Upper lobe of left lung (tissue), 4 donors: ENCODE results near the gene CACHD1.

Source experiments
- CTCF ChIP-seq, 6 experiments: fragments of 450-650 bp in 4 of 6; fragments of 200-600 bp in 2 of 6; sonication (generic) in 2 of 6; IDR thresholded peaks; one replicate each; pipeline ENCODE4 v1.5.1; 2016 to 2019; ENCODE audit warnings: antibody characterized with exemption in 6 of 6
- EP300 ChIP-seq, 4 donors: sonication (generic); formaldehyde crosslinking; IDR thresholded peaks; one replicate each; pipeline ENCODE4 v1.5.1; 2017; ENCODE audit warnings: antibody characterized with exemption in 4 of 4, control low read depth in 2 of 4
- POLR2A ChIP-seq, 4 donors: fragments of 450-650 bp; IDR thresholded peaks; one replicate each; pipeline ENCODE4 v1.5.1; 2016 to 2017; ENCODE audit warnings: antibody characterized with exemption in 4 of 4, mild to moderate bottlenecking in 2 of 4
- POLR2AphosphoS5 ChIP-seq, 2 donors: sonication (generic); formaldehyde crosslinking; IDR thresholded peaks; one replicate each; pipeline ENCODE4 v1.5.1; 2017; ENCODE audit warnings: antibody characterized with exemption in 2 of 2

- TF ChIP-seq CTCF (IDR thresholded peaks at IDR 0.05) (no peak), EP300 (IDR thresholded peaks at IDR 0.05) (no peak), POLR2A (IDR thresholded peaks at IDR 0.05) (no peak), POLR2AphosphoS5 (IDR thresholded peaks at IDR 0.05) (no peak)
Observed at GRCh38 chr1:64540265-64540791, 70.4 kb downstream of the CACHD1 start.
